ENCODE data around the gene TH.

DNA sequence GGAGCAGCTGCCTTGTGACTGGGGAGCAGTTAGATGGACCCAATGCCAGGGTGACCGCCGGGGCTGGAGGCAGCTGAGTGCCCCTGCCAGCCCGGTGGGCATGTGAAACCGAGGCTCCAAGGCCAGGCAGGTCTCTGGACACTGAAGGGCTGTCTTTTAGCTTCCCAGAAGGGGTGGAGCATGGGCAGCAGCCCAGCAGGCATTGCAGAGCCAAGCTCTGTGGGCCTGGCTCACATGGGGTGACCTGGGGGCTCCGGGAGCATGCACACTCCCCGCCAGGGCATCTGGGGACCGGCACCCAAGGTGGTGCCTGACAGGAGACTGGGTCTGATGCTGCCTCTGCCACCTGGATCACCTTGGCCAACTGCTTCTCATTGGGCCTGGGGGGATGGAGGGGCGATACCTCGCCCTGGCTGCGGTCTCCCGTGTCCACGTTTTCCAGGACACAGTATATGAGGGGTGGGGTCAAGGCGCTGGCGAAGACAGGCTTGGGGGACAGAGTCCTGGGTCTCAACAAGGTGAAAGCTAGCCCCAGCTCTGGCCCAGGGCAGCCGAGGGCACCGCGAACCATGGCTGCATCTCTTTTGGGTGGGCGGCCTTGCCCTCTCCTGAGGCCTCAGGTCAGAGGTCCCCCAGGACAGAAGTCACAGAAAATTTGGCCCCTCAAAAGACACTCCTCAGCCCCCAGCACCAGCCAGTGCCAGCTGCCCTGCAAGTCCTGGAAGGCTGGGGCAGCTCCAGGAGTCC is 14.1 kb downstream of the TH start:
- TF ChIP-seq, protein P1, sequence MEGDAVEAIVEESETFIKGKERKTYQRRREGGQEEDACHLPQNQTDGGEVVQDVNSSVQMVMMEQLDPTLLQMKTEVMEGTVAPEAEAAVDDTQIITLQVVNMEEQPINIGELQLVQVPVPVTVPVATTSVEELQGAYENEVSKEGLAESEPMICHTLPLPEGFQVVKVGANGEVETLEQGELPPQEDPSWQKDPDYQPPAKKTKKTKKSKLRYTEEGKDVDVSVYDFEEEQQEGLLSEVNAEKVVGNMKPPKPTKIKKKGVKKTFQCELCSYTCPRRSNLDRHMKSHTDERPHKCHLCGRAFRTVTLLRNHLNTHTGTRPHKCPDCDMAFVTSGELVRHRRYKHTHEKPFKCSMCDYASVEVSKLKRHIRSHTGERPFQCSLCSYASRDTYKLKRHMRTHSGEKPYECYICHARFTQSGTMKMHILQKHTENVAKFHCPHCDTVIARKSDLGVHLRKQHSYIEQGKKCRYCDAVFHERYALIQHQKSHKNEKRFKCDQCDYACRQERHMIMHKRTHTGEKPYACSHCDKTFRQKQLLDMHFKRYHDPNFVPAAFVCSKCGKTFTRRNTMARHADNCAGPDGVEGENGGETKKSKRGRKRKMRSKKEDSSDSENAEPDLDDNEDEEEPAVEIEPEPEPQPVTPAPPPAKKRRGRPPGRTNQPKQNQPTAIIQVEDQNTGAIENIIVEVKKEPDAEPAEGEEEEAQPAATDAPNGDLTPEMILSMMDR (IDR thresholded peaks at IDR 0.05; ENCODE audit: low read depth, low read length, poor library complexity, severe bottlenecking) = no peak
- no peak for TF ChIP-seq EZH2phosphoT487 (IDR thresholded peaks at IDR 0.05; ENCODE audit: borderline replicate concordance, low read length)

All from DOHH2 (cell line).